Suppressor macrophage (primary cell): ENCODE data around the gene POU3F3.
A peak's percentile ranks its signal among the peaks of the same experiment; 100 is the strongest.

Source experiments
- DNase-seq, 4 experiments: peaks; one replicate each; pipeline ENCODE4 v3.0.0-alpha.2; 2020 to 2022

Gene POU3F3

DNA sequence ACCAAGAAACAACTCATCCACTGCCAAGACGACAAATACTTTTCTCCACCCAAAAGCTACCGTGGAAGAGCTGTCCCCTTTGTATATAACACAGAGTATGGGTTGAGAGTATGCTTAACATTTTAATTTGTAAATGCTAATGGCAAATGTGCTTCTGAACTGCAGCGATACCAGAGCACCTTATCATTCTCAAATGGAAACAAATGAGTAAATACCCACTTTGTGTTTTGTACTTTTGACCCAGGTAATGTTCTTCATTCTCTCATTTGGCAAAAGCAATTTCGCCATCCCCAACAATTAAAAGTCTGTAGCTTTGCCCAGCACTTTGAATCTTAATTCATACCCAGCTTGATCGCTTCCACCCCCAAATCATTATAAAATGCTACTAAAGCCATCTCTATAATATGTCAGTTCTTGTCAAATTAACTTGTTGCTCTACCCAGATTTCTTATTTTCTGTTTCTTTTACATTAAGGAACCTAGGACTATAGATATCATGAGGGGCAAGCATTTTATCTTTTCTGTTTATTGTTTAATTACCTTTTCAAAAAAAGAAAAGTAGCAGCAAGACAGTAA is 6.2 kb upstream of the POU3F3 start:
- no peak for DNase-seq

DNA sequence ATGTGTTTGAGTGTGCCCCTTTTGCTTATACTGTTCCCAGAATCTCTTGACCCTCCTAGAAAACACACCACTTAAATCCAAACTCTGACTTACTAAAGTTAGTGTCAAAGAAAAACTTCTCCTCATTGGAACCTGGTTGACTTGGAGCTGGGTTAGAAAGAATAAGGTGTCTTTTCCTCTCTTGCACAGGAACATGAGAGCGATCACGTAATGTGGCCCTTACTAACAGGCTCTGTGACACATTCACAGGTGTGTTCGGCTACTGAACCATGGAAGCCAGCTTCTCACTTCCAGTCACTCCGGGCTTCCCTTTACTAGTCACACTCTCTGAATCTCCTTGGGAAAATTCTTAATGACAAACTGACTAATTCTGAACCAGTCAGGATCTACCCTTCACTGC is 5.4 kb upstream of the POU3F3 start:
- DNase-seq = no peak

DNA sequence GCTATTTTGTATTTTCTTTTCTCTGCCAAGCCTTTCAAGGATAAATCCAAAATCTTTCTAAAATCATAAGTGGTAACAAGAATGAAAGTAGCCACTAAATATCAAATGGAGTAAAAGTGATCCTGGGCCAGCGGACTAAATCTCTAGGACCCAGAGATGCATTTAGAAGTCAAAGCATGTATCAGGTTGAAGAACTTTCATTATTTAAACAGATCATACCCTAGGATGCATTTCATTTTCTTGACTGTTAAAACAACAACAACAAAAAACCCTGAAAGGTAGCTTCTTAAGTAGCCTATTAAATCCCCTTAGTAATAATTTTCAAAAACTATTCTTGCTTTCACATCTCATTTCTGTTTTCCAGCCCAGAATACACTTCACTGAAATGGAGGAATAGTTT is 4.8 kb upstream of the POU3F3 start:
- DNase-seq = no peak

DNA sequence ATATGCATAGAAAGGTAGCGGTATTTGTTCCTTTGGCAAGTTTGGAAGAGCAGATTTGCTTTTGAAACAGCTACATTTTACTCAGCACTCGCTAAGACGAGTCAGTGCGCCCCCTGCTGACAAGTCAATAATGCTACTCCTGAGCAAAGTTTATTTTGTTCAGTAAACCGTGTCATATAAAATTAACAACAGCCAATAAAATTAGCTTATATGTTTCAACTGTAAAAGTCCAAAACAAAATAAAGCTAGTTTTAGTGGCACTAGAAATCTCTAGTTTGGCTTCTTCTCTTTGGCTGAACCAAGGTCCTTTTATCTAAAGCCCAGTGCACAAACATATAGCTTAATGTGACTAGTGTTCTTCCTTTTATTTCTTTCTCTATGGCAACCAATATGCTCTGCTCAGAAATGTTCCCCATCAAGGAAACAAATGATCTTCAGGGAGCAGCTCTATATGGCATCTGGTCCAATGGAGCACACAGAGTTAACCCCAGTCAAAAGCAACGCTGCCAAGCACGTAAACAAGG is 4.2 kb upstream of the POU3F3 start:
- peak; percentile 76 to 92 (median 82) for DNase-seq

DNA sequence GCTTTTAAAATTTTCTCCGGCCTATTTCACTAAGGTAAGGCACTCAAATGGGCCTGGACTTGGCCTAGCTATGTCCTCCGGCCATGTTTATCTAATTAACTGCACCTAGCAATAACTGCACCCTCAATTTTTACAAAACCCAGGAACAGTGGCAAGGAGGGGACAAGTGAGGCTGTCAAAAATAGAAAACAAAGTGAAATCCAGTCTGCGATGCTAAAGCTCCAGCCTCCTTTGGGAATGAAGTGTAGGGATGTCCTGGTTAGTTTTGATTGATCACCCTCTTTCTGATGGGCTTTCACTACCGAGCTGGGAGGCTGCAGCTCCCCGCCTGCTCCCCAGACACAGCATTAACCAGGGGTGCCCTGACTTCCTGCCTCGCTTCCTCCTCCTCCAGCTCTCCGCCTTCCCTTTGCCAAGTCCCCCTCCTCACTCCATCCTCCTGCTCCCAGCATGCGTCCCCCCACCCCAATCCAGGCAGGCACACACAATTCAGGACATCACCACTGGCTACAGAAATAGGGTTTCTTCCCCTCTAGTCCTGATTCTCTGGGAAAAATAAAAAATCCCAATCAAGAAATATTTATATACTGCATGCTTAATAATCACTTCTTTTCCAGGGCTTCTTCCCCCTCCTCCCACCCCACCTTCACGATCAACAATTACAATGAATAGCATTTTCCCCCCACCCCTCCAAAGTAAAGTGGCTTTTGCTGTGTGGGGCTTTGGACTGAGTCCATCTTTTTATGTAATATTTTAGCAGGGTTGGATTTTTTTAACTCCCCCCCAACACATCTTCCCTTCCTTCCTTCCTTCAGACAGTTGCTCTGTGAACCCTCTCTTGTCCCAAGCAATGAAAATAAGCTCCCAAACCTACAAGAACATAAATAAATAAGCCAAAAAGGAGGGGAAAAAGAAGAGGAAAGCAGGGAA is 3.3 kb upstream of the POU3F3 start:
- no peak for DNase-seq

DNA sequence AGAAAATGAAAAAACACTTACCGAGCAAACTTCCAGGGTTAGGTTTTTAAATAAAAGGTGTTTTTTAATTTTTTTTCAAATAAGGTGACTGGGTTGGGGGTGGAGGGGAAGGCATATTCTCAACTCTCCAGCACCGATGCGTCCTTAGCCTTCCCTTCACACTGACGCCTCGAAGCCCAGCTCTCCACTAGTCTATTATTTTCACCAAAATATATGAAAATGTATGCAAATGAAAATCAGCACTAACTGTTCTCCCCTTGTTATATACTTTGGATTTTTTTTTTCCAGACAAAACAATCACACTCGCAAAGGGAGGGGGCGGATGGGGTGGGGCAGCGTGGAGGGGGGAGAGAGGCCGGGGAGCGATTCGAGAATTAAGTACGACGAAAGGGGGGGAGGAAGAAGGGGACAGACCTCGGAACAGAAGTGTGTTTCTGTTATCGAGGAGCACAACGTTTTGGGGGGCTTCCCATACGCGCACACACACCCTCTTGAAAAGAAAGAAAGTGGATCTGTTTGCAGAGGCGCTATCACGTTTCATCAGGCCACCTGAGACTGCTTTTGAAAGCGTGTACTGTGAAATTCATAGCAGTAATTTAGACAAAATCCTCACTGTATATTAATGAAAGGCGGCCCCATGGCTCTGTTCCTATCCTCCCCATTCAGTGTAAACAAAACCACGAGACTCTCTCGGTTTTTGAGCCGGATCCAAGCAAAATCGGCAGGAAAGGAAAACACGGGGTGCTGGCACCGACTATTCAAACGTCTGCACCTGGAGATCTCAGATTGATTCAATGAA is 2.4 kb upstream of the POU3F3 start:
- no peak for DNase-seq

DNA sequence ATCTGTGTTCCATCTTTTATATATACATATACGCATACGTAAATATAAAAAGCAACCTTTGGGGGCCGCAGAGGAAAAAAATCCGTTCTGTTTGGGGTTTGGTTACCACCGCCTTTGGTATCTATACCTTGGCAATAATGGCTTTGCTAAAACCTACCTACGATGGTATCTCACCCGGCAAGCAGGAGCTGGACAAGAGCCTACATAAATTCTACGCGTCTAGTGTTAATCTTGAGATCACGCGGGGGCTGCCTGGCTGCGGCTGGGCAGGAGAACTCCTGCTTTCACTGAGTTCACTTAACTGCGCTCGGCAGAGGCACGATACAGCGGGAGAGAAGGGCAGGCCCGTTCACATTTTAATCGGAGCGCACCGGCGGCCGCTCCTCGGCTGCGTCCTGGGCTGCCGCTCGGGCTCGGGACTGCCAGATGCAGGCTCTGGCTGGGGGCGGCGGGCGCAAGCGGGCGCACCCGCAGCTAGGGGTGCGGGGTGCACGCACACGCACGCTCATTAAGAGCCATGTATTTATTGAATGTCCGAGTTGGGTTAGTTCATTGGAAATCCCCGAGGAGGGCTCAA is 1.7 kb upstream of the POU3F3 start:
- peak in 2 of 4 experiments; percentile 48 to 53 for DNase-seq

DNA sequence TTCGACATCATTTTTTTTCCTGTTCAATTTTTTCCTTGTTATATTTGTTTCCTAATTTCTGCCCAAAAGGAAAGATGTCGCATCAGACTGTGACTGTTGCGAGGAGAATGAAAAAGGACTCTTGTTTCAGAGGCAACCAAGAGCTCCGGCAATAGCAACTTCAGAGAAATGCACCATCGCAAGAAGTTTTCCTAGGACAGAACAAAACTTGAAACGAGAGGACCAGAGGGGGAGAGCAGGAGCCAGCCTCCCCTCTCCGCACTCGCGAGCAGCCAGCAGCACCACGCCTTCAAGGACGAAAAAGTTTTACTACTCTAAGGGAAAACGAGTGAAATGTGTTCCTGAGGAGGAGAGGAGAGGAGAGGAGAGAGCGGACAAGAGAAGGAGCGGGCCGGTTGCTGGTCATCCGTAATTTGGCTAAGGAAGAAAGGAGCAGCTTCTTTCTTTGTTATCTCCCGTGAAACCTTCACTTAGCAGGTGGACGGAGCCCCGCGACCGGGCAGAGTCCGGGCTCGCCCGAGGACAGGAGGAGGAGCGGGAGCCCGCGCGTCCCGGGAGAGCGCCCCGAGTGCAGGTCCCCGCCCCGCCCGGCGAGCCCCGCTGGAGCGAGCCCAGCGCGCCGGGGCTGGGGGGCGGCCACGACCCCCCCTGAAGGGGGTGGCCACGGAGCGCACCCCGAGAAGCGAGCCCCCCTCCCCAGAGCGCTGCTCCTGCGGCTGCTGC is 744 bp downstream of the POU3F3 start:
- DNase-seq = peak in 1 of 4 experiments; percentile 23

DNA sequence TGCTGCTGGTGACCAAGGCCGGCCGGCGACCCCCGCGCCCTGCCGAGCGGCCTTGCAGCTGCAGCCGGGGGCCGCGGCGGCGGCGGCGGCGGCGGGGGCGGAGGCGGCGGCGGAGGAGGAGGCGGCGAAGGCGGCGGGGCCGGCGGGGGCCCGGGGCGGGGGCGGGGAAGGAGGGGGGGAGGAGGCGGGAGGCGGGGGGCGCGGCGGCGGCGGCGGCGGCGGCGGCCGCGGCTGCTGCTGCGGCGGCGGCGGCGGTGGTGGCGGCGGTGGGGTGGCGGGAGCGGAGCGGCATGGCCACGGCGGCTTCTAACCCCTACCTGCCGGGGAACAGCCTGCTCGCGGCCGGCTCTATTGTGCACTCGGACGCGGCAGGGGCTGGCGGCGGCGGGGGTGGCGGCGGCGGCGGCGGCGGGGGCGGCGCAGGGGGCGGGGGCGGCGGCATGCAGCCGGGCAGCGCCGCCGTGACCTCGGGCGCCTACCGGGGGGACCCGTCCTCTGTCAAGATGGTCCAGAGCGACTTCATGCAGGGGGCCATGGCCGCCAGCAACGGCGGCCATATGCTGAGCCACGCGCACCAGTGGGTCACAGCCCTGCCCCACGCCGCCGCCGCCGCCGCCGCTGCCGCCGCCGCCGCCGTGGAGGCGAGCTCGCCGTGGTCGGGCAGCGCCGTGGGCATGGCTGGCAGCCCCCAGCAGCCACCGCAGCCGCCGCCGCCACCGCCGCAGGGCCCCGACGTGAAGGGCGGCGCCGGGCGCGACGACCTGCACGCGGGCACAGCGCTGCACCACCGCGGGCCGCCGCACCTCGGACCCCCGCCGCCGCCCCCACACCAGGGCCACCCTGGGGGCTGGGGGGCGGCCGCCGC is 1.5 kb downstream of the POU3F3 start:
- no peak for DNase-seq

DNA sequence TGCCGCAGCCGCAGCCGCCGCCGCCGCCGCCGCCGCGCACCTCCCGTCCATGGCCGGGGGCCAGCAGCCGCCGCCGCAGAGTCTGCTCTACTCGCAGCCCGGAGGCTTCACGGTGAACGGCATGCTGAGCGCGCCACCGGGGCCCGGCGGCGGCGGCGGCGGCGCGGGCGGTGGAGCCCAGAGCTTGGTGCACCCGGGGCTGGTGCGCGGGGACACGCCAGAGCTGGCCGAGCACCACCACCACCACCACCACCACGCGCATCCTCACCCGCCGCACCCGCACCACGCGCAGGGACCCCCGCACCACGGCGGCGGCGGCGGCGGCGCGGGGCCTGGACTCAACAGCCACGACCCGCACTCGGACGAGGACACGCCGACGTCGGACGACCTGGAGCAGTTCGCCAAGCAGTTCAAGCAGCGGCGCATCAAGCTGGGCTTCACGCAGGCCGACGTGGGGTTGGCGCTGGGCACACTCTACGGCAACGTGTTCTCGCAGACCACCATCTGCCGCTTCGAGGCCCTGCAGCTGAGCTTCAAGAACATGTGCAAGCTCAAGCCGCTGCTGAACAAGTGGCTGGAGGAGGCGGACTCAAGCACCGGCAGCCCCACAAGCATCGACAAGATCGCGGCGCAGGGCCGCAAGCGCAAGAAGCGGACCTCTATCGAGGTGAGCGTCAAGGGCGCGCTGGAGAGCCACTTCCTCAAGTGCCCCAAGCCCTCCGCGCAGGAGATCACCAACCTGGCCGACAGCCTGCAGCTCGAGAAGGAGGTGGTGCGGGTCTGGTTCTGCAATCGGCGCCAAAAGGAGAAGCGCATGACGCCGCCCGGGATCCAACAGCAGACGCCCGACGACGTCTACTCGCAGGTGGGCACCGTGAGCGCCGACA is 2.4 kb downstream of the POU3F3 start:
- peak in 3 of 4 experiments; percentile 31 to 63 (median 52) for DNase-seq

DNA sequence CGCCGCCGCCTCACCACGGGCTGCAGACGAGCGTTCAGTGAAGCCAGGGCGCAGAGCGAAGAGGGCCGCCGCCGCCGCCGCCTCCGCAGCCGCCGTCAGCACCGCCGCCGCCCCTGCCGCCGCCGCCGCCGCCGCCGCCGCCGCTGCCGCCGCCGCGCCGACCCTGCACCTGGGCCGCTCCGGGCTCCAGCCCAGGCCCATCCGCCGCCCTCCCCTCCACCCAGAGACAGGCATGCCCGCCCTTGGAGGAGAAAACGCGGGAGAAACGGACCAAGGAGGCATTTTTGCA is 3.0 kb downstream of the POU3F3 start:
- no peak for DNase-seq

DNA sequence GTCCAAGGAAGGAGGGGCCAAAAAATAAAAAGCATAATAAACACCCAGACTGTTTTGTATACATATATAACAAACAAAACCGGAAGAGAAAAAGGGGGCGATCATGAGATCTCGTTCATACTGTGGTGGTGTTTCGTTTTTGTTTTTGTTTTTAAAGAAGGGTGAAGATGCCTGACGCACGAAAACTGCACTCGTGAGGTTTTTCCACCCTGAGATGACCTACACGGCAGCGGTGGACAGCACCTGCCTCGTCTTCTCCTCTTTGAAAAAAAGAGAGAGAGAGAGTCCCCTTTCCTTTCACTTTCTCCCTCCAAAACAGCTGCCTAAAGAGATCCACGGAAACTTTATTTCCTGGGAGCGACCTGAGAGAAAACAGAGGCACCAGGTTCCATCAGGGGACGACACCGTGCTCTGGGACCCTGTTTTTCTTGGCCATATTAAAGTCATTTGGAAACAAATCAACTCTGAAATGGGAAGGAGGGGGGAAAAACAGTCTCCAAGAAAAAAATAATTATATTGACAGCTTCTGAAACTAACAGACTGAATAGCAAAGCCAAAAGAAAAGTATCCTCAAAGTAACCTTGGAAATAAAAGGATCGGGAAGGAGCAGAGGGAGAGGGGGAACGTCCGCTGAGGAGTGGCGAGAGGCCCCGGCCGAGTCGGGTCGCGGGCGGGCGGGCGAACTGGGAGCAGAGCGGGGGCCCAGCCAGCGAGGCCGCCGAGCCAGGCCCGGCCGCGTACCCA is 3.5 kb downstream of the POU3F3 start:
- DNase-seq = no peak

DNA sequence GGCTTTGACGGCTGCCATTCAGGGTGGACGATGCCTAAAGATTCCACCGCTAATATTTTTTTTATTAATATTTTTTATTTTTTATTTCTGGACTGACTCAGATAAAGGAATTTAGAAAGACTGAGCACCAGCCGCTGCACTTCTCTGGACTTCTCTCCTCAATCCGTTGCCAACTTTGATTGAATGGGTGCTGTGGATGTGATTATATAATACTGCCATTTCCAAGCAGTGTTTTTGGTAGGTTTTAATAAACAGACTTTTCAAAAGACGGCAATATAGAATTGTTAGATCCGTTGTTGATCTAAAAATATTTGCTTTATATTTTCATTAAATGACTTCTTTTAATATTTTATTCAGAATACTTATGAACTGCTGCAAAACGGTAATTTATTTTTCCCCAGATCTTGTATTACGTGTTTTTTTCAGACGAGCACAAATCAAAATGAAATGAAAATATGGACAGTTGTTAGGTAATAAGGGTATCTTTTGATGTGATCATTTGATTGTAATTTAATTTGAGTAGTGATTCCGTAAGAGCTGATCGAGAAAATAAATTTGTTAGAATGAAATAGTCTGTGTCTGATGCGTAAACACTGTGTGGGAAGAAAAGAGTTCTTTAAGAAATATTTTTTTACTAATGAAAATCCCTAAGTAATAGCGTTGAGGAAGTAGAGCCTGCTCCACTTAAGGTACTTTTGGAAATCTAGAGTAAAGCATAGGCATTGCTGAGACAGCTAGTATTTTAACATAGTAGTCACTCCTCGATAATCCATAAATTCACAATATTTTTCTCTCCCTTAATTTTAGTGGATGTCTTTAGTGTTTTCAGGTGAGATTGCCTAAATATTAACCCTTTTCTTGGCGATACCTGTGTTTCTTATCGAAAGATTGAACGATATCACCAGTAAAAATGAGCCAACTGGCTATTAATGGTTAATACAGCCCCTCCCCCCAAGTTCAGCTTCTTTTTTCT is 4.4 kb downstream of the POU3F3 start:
- DNase-seq = peak in 1 of 4 experiments; percentile 33

DNA sequence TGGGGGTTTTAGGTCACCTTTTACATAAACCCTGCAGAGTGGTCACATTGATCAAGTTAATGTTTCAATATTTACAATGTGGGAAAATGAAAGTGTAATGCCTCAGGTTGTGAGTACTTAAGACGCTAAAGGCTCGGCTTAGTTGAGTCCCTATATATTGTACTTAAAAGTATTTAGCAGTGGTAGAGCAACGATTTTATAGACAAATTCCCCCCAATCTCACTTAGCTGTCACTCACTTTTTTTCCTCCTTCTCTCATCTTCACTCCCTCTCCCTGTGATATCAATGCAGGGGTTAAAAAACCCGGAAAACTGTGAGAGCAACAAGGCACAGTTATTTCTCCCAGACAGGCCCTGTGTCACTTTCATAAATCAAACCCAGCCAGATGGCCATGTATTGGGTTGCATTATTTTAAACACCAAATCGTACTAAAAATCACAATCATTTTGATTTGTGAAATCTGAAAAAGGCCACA is 5.4 kb downstream of the POU3F3 start:
- DNase-seq = no peak

DNA sequence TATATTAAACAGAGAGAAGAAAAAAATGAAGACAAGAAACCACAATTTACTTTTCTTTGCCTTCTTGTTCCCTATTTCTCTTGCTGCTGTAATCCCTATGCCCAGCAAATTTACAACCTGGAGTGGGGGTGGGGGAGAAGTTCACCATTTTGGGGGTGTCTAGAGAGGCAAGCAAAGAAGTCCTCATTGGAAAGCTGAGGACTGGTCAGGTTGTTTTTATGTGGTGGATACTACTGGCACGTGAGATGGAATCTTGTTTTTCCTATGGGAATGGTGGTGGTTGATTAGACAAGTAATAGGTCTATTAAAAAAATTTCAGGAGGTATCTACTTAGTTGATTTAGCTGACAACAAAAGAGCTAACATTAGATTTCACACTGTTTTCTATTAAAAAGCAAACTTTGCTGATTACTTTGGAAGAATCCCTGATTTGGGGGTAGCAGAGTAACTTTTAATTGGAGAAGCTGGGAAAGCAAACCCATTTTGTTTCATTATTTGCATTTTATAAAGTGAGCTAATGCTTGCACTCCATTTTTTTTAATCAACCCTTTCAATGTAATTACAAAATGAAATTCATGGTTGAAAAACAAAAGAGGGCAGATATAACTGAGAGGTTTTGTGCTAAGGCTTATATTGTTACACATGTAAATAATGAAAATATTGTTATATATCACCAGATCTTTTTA is 6.0 kb downstream of the POU3F3 start:
- no peak for DNase-seq

DNA sequence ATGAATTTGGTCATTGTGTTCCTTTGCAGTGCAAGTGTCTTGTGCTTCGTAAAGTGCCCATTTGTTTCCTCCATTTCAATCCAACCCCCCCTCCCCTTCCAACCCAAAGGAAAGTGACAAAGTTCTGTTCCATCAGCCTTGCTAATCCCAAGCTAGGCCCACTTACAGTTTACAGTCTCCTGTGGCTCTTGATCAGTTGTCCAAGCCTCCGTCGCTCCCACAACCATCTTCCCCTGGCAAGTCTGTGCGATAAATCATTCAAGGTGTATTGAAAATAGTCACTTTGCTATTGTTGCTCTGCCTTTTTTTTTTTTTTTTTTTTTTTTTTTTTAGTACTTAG is 6.5 kb downstream of the POU3F3 start:
- no peak for DNase-seq

DNA sequence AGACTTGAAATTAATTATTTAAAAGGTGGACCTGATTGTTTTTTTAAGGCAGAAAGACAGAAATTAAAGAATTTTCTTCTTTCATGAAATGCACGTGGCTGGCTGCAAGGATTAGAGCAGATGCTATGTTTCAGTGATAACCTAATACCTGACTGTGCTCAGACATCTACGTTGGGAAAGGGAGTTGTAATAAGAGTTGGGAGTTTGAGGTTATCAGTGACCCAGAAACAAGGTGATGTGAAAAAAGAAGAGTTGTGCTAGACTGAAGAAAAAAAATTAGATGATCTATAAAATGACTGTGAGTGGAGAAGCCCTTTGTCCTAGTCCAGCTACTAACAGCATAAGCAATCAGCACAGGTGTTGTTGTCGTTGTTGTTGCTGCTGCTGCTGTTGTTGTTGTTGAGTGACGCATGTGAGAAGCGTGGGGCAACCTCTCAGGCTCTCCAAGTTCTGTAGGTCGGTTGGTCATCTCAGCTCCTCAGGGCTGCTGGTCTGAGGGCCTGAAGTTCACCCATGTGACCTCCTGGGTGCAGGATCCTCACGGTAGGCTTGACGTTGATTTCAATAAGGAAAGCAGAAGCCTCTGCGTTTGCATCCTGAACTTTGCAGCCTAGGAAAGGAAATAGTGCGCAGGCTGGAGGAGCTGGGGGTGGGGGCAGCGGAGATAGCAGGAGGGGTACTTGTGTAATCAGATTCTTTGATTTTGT is 7.6 kb downstream of the POU3F3 start:
- DNase-seq = no peak
